Body of pancreas (tissue), 4 donors: ENCODE results near the gene TRMT6.

Source experiments
- POLR2A ChIP-seq, 3 donors: fragments of 450-650 bp; IDR thresholded peaks; one replicate each; pipeline ENCODE4 v1.6.1; 2016; ENCODE audit warnings: antibody characterized with exemption in 3 of 3, mild to moderate bottlenecking in 2 of 3
- TF ChIP-seq, protein P1 (sequence below), 7 experiments: fragments of 450-650 bp in 4 of 7; fragments of 200-600 bp in 3 of 7; sonication (generic) in 3 of 7; IDR thresholded peaks; one replicate each; pipeline ENCODE4 v1.5.1; 2016 to 2019; ENCODE audit warnings: antibody characterized with exemption in 7 of 7

DNA sequence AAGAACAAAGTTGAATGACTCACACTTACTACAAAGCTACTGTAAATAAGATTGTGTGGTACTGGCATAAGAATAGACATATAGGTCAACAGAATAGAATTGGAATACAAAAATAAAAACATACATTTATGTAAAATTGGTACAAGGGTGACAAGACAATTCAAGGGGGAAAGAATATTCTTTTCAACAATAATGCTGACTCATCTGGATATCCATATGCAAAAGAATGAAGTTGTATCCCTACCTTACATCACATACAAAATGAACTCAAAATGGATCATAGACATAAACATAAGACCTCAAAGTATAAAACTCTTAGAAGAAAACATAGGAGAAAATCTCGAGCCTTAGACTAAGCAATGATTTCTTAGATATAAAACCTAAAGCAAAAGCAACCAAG is 50.9 kb downstream of the TRMT6 start:
- TF ChIP-seq, protein P1, sequence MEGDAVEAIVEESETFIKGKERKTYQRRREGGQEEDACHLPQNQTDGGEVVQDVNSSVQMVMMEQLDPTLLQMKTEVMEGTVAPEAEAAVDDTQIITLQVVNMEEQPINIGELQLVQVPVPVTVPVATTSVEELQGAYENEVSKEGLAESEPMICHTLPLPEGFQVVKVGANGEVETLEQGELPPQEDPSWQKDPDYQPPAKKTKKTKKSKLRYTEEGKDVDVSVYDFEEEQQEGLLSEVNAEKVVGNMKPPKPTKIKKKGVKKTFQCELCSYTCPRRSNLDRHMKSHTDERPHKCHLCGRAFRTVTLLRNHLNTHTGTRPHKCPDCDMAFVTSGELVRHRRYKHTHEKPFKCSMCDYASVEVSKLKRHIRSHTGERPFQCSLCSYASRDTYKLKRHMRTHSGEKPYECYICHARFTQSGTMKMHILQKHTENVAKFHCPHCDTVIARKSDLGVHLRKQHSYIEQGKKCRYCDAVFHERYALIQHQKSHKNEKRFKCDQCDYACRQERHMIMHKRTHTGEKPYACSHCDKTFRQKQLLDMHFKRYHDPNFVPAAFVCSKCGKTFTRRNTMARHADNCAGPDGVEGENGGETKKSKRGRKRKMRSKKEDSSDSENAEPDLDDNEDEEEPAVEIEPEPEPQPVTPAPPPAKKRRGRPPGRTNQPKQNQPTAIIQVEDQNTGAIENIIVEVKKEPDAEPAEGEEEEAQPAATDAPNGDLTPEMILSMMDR (IDR thresholded peaks at IDR 0.05): no peak
- TF ChIP-seq POLR2A (IDR thresholded peaks at IDR 0.05): no peak
